ENCODE measurements around the gene CTIF.

The CTIF gene

GRCh38 chr18:48621240-48621639 is 82.4 kb downstream of the CTIF start:
- Histone ChIP-seq H3K27me3 (replicated peaks) (no peaks in the 10 kb centered on the region), H3K36me3 (replicated peaks) (peaks cover 10% of the 10 kb centered on the region), H3K27ac (peak overlapping the region; percentile 41), H3K4me3 (ENCODE audit: low read depth, low read length) (no peak overlapping the region)
- in situ Hi-C loops (cut with HindIII; ENCODE audit: low pct_ligation_motif_present, low sequenced_read_pairs) = no loop called here
- no peak for TF ChIP-seq CTCF (IDR thresholded peaks at IDR 0.05; ENCODE audit: low read depth, low read length, missing control alignments)
- DNase-seq = peak; percentile 80

DNA sequence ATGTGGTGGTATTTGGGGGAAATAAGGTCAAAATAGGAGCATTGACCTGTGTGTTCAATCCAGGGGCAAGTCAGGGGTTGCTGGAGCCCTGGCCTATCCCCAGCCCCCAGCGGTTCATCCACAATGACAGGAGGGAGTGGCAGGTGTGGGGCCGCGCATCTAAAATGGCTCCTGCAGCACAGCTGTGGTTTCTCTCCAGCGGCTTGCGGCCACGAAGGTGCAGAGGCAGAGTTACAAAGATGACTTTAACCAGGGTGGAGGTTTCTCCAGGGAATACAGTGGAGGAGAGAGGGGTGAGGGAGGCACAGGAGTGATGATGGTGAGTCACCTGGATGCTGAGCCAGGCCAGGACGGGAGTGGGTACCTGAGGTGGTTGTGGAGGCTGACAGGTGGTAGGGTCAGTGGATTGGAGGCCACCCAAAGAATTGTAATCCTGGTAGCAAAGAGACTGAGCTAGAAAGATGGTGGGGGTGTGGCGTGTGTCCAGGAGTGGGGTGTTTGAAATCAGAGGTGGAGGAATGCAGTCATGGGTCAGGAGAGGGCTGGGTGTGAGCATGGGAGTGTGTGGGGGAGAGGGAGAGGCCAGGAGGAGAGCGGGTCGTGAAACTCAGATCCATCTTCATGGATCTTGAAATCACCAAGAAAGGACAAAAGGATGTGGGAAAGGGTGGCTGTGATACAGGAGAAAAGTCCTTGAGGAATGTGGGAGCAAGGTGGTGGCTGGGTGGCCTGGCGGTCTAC is 83.2 kb downstream of the CTIF start:
- Histone ChIP-seq H3K27ac (peak overlapping the region; percentile 83), H3K27me3 (replicated peaks) (no peaks in the 10 kb centered on the region), H3K36me3 (replicated peaks) (peaks cover 10% of the 10 kb centered on the region), H3K4me3 (ENCODE audit: low read depth, low read length) (no peak overlapping the region)
- no peak for DNase-seq
- in situ Hi-C loops (cut with HindIII; ENCODE audit: low pct_ligation_motif_present, low sequenced_read_pairs) = no loop called here
- TF ChIP-seq CTCF (IDR thresholded peaks at IDR 0.05; ENCODE audit: low read depth, low read length, missing control alignments) = no peak

DNA sequence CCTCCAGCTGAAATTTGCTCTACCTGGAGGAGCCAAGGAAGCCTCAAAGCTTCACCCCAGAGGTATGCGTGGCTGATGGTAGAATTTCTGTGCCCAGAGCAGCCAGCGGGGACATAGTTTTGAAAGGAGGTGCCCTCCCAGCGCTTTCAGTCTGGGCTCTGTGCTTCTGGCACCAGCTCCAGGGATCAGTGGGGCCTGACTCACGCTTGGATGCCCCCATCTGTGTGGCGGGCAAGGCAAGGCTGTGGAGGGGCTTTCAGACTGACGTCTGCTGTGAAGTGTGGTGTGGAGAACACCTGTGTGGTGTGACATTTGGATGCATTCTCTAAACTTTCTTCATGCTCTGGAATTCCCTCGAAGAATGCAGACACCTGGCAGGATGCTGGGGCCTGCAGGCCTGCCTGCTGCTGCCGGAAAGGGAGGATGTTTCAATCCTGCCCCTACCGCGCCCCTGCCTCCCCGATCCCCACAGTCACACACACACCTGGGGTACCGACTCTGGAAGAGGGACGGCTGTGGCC is 84.1 kb downstream of the CTIF start:
- H3K36me3 ChIP-seq (replicated peaks) = peaks cover 10% of the 10 kb centered on the region
- H3K27ac ChIP-seq = peak overlapping the region; percentile 83
- TF ChIP-seq CTCF (IDR thresholded peaks at IDR 0.05; ENCODE audit: low read depth, low read length, missing control alignments) = no peak
- no peaks in the 10 kb centered on the region for H3K27me3 ChIP-seq (replicated peaks)
- in situ Hi-C loops (cut with HindIII; ENCODE audit: low pct_ligation_motif_present, low sequenced_read_pairs) = no loop called here
- DNase-seq = peak; percentile 19
- no peak overlapping the region for H3K4me3 ChIP-seq (ENCODE audit: low read depth, low read length)

DNA sequence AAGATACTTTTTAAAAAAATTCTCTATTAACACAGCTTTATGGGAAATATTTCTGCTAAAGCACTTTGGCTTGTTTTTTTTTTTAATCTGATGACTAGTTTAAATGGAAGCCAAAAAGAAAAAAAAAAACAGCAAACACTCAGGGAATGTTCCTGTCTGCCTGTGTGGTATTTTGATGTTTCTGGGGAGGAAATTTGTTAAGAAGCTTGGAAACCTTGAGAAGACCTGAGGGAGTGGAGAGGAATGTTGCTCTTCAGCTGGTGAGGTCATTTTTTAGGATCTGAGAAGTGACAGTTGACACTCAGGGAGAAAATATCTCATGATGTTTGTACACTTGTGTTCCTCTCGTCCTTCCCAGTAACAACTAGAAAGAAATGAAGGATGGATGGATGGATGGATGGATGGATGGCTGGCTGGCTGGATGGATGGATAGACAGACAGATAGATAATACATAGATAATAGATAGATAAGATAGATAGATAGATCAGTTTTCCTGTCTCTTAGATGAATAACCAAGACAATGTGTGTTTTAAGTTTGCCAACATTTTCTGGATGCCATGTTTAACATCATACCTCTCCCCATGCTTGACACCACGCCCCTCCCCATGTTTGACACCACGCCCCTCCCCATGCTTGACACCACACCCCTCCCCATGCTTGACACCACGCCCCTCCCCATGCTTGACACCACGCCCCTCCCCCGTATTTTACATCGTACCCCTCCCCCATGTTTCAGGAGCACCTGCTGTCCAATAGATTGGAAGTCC is 84.8 kb downstream of the CTIF start:
- no peak for TF ChIP-seq CTCF (IDR thresholded peaks at IDR 0.05; ENCODE audit: low read depth, low read length, missing control alignments)
- no peaks in the 10 kb centered on the region for H3K27me3 ChIP-seq (replicated peaks)
- peak; percentile 69 for DNase-seq
- in situ Hi-C loops (cut with HindIII; ENCODE audit: low pct_ligation_motif_present, low sequenced_read_pairs) = no loop called here
- no peak overlapping the region for H3K4me3 ChIP-seq (ENCODE audit: low read depth, low read length)
- peak overlapping the region; percentile 83 for H3K27ac ChIP-seq
- H3K36me3 ChIP-seq (replicated peaks) = peaks cover 11% of the 10 kb centered on the region

DNA sequence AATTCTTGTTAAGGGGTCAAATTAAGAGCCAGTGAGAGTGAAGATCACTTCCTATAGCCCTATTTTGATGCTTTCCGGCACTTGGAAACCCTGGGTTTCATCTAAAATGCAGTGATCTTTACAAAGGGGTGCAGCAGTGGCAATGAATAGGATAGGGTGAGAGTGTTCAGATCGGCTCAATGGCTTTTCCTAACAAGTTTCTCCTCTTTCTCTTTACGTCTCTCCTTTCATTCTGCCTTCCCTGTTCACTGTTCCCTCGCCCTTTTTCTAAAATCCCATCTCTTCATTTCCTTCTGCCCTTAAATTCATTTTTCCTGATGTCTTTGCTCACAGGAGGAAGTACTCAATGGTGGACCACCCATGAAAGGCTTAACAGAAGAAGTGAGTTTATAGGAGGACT is 86.0 kb downstream of the CTIF start:
- Histone ChIP-seq H3K27me3 (replicated peaks) (no peaks in the 10 kb centered on the region), H3K27ac (peak overlapping the region; percentile 6), H3K4me3 (ENCODE audit: low read depth, low read length) (no peak overlapping the region), H3K36me3 (replicated peaks) (peaks cover 9% of the 10 kb centered on the region)
- in situ Hi-C loops (cut with HindIII; ENCODE audit: low pct_ligation_motif_present, low sequenced_read_pairs) = no loop called here
- no peak for DNase-seq
- no peak for TF ChIP-seq CTCF (IDR thresholded peaks at IDR 0.05; ENCODE audit: low read depth, low read length, missing control alignments)

All from brain microvascular endothelial cell (primary cell).